ENCODE data around the gene GREB1.

DNA sequence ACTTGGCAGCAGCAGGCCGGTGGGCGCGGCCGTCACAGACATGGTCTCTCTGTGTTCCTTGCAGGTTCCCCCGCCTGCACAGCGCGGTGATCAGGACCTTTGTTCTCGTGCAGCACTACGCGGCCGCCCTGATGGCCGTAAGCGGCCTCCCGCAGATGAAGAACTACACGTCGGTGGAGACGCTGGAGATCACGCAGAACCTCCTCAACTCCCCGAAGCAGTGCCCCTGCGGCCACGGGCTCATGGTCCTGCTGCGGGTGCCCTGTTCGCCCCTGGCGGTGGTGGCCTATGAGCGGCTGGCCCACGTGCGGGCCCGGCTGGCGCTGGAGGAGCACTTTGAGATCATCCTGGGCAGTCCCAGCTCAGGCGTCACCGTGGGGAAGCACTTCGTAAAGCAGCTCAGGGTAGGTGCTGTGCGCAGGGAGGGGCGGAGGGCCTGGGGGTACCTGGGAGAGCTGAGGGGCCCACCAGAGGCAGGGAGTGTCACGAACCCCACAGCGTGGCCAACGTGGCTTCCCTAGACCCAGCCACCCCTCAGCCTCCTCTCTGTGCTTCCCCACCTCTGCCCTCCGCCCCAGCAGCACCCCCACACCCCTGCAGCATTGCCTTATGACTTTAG, 76.9 kb downstream of the GREB1 start:
- TF ChIP-seq, protein P1, sequence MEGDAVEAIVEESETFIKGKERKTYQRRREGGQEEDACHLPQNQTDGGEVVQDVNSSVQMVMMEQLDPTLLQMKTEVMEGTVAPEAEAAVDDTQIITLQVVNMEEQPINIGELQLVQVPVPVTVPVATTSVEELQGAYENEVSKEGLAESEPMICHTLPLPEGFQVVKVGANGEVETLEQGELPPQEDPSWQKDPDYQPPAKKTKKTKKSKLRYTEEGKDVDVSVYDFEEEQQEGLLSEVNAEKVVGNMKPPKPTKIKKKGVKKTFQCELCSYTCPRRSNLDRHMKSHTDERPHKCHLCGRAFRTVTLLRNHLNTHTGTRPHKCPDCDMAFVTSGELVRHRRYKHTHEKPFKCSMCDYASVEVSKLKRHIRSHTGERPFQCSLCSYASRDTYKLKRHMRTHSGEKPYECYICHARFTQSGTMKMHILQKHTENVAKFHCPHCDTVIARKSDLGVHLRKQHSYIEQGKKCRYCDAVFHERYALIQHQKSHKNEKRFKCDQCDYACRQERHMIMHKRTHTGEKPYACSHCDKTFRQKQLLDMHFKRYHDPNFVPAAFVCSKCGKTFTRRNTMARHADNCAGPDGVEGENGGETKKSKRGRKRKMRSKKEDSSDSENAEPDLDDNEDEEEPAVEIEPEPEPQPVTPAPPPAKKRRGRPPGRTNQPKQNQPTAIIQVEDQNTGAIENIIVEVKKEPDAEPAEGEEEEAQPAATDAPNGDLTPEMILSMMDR (conservative IDR thresholded peaks at IDR 0.05) = no peak
- TF ChIP-seq EZH2 (IDR thresholded peaks at IDR 0.05; ENCODE audit: low read depth) = no peak
